GM10266 (cell line): ENCODE measurements around the gene PLVAP.

Experiments used
- DNase-seq: peaks from one replicate; pipeline ENCODE4 v3.0.0; 2012; ENCODE audit errors: extremely low spot score
- TF ChIP-seq, protein P1 (sequence below): IDR thresholded peaks from 2 replicates; pipeline ENCODE4 v1.5.1; 2012; ENCODE audit warnings: mild to moderate bottlenecking, low read depth; ENCODE audit not compliant: control insufficient read depth, insufficient read depth; ENCODE audit errors: missing control alignments

PLVAP gene

DNA sequence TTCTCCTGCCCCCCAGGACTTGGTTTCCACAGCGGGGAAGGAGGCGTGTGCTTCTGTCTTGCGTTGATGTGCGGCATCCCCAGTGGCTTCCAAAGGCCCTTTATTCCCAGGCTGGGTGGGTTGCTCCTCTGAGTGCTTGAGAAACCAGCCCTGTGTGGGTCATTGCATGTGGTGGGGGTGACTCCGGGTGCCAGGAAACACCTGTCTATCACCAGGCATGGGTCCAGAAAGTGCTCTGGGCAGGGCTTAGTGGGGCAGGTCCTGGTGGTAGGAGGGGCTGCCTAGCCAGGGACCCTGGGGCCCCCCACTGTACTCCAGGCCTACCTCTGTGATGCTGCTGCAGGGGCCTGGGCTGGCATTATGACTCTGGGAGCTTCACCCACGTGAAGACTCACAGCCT lies 58.2 kb downstream of the PLVAP start:
- DNase-seq = no peak
- TF ChIP-seq, protein P1, sequence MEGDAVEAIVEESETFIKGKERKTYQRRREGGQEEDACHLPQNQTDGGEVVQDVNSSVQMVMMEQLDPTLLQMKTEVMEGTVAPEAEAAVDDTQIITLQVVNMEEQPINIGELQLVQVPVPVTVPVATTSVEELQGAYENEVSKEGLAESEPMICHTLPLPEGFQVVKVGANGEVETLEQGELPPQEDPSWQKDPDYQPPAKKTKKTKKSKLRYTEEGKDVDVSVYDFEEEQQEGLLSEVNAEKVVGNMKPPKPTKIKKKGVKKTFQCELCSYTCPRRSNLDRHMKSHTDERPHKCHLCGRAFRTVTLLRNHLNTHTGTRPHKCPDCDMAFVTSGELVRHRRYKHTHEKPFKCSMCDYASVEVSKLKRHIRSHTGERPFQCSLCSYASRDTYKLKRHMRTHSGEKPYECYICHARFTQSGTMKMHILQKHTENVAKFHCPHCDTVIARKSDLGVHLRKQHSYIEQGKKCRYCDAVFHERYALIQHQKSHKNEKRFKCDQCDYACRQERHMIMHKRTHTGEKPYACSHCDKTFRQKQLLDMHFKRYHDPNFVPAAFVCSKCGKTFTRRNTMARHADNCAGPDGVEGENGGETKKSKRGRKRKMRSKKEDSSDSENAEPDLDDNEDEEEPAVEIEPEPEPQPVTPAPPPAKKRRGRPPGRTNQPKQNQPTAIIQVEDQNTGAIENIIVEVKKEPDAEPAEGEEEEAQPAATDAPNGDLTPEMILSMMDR = no peak

DNA sequence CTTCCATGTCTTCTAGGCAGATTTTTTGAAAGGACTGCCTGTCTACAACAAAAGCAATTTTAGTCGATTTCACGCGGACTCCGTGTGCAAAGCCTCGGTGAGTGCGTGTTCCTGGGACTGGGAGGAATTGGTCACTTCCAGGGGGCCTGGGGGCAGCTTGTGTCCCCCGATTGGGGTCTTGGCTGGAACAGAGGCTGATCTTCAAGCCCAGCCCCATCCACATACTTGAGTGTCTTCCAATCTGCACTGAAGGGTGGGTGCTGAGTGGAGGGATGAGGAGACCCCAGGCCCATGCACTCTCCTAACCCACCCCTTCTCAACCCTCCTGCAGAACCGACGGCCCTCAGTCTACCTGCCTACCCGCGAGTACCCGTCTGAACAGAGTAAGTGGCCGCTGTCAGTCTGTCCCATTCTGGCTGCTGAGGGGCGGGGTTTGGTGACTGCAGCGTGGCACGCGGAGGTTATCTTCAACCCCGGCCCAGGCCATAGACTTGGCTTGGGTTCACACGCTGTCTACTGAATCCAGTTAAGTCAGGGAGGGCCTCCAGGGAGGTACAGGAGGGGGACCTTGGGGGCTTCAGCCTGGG lies 63.0 kb downstream of the PLVAP start:
- no peak for DNase-seq
- TF ChIP-seq, protein P1 = no peak

DNA sequence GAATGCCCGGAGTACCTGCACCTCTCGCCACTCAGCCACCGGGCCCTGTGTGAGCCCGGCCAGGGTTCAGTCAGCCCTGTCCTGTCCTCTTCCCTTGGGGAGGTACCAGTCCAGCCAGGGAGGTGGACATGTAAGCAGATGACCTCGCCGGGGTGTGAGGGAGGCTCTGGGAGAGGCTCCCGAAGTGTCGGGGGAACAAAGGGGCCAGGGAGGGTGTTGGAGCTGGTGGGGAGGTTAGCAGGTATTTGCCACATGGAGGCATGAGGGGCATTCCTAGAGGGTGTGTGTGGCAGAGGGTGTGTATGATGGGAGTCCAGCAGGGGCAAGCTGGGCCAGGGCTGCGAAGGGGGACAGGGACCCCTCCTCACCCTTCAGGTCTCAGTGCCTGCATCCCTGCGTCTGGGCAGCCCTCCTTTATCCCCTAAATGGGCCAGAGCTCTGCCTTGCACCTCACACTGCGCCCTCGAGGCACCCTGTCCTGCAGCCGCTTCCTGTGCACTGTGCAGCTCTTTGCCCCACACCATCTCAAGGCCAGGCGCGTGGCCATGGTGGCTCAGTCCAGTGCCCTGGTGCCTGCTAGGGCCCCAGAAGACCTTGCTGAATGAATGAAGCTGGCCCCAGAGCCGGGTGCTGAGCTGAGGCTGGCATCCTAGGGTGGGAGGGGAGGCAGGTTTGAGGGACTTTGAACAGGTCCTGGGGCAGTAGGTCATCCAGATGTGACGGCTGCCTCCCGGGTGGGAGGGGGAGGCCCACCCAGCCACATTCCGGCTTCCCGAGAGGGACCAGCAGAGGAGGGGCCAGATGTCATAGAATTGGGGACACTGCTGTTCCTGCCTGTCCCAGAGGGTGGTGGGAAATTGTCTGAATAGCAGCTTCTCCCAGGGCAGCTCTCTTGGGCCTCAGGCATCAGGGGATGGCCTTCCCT lies 64.7 kb downstream of the PLVAP start:
- no peak for DNase-seq
- TF ChIP-seq, protein P1 = no peak

DNA sequence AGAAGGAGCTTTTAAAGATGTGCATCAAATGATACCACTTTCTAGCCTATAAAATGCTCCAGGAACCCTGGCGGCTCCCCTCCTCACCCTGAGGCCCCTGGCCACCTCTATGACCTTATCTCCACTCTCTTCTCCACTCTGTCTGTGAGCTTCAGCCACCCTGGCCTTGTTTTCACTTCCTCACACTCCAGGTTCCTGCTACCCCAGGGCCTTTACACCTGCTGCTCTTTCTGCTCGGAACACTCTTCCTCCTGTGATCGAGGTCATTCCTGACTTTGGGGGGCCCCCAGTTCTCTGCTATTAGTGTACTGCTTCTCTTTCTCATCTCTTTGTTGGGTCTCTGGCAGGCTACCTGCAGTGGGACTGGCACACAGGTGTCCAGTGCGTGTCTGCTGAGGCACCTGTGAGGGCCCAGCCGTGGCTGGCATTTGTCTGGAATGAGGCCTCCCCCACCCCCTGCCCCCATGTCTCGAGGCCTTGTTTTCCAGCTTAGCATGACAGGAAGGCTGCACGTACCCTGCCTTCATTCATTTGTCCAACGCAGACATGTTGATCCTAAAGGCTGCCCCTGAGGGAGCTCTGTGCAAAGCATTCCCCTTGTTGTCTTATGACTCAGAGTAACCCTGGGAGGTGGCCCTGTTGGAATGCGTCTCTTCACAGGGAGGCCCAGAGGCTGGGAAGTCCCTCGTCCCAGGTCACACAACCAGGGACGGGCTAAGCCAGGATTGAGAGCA lies 65.5 kb downstream of the PLVAP start:
- DNase-seq = no peak
- TF ChIP-seq, protein P1 = no peak

DNA sequence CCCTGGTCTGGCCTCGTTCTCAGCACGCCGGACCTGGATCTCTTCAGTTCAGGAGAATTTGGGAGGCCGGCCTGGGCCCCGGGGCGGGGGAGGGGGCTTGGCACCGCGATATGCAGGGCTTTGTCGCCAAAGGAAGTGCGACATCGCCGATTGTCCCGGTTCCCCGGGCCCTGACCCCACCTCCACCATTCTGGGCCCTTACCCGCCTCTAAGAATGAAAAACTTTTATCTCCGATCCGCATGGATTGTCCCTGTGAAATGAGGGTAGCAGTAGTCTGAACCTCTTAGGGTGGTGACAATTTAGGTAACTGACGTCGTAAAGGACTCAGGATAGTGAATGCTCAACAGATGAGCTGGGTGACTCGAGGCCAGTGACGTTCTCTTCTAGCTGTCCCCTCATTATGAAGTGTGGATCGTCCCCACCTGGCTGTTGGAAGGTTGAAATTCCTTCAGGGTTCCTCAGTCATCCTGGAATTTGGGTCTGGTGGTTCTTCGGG lies 67.1 kb downstream of the PLVAP start:
- TF ChIP-seq, protein P1 = no peak
- no peak for DNase-seq

DNA sequence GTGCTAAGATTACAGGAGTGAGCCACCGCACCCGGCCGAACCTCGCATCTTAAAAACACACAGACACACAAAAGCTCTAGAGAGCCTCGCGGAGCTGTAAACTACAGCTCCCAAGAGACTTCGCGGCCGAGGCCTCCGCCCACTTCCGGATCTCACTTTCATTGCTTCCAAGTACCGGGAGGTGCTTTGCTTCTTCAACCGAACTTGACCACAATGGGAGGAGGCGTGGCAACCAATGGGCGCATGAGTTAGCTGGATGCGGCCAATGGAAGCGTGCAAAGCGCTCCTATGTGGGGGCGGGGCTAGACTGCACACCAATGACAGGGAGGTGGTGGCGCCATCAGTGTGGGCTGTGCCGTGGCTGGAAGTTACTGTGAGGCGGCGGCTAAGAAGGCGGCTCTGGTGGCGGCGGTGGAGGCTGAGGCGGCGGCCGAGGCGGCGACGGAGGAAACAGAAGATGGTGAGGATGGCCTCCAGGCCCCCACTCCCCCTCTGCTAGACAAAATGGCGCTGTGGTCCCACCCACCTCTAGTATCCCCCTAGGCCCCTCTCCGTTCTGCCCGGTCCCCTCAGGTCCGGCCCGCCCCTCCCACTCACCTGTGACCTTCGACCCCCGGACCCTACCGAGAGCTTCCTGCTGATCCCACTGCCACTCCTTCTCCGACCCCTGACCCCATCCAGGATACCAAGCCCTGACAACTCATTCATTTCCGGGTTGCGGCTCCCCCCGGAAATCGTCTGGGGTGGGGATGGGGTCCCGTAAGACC lies 67.8 kb downstream of the PLVAP start, which contains the start of gene DDA1:
Gene DDA1 (plus strand): TSS at position 366 of the 767 bp plus-strand sequence. CDS start 92 bp downstream, at position 458.
- TF ChIP-seq, protein P1 = no peak
- peak; percentile 97 for DNase-seq
